Measurements from ENCODE around the gene TPPP3.

DNA sequence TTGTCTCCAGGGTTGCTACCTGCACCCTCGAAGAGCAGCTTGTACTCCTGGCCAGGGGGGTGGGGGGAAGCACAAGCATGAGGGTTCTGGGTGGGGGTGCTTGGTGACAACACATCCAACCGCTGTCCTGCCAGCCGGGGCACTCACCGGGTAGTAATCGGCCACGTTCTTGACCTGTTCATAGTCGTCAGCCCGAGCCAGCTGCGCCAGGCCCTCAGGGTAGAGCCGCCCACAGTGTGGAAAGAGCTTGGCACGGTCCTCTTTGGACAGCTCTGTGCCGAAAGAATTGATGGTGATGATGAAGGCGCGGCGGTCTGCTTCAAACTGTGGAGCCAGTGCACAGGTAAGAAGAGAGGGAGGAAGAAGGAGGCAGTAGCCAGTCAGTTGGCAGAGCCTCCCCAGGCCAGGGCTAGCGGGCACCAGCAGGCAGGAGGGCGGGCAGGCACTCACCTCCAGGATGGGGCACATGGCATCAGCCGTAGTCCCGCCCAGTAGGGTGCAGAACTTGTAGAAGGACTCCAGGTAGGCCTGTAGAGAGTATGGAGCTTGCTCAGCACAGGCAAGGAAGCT is 45.6 kb upstream of the TPPP3 start:
- TF ChIP-seq CTCF (IDR thresholded peaks at IDR 0.05) = no peak
- TF ChIP-seq POLR2A (IDR thresholded peaks at IDR 0.05) = no peak

Data from thyroid gland (tissue), 4 donors.